Measurements from ENCODE around the gene ACAN. TPM values are rescaled to one million over a fixed set of nuclear protein-coding genes. Genes with fewer than 3 reads are reported as not detected.

Gene ACAN
- polyA plus RNA-seq (2011; rRNA removed): 0.85 and 3.6 TPM in 2 replicates
- polyA minus RNA-seq (2011; rRNA and poly(A)+ RNA removed): 0.71 and 2.5 TPM in 2 replicates

- no peak for DNase-seq (ENCODE audit: low read depth)
- Histone ChIP-seq H3K36me3 (ENCODE audit: control insufficient read depth, insufficient read depth, low read length) (no peaks in the 10 kb centered on the region), H3K4me3 (ENCODE audit: low read depth, low read length) (no peak within 1 kb of the TSS), H3K27me3 (ENCODE audit: control insufficient read depth, insufficient read depth, low read length) (peaks cover 37% of the 10 kb centered on the region)
- CTCF ChIA-PET: no interaction called here
- POLR2A ChIA-PET: no interaction called here
- no peak for TF ChIP-seq CTCF (IDR thresholded peaks at IDR 0.05; ENCODE audit: insufficient read depth, low read depth, low read length)
Observed at GRCh38 chr15:88803241-88803919, at the start of gene ACAN. Gene ACAN (plus strand): TSS chr15:88803436. CDS start chr15:88836207, 32,771 bp downstream.

GRCh38 chr15:88756521-88756920, 46.7 kb upstream of the ACAN start:
- CTCF ChIA-PET: no interaction called here
- H3K27me3 ChIP-seq (ENCODE audit: control insufficient read depth, insufficient read depth, low read length): peaks cover 2% of the 10 kb centered on the region; the same call in 1 of the 2 replicates

GRCh38 chr15:88756921-88757320, 46.3 kb upstream of the ACAN start:
- ChIA-PET POLR2A (no interaction called here), CTCF (interaction anchor here (0.6 kb wide), 1 partner anchor 246 kb away, joined by 4 read pairs; no protein-coding TSS in a partner anchor)

More at GRCh38 chr15:88756521-88756920, 46.7 kb upstream of the ACAN start:
- H3K4me3 ChIP-seq (ENCODE audit: low read depth, low read length): no peak overlapping the region
- no peak for TF ChIP-seq CTCF (IDR thresholded peaks at IDR 0.05; ENCODE audit: insufficient read depth, low read depth, low read length)
- POLR2A ChIA-PET: no interaction called here
- DNase-seq (ENCODE audit: low read depth): no peak
- no peaks in the 10 kb centered on the region for H3K36me3 ChIP-seq (ENCODE audit: control insufficient read depth, insufficient read depth, low read length)

DNA sequence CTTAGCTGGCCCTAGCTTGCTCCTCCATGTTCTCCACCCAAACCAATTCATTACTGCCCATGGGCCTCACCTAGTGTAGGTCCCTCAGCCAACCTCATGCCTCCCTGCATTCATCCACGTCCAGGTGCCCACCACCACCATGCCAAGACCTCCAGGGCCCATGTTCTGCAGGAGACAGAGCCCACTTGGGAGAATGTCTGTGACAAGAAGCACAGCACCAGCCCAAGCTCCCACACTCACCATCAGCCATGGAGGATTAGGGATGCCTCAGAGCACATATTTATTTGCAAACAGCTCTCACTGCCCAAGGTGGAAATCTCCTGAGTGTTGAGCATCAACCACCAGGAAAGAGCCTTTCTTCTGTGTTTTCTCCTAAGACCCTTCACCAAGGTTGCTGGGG, 43.4 kb upstream of the ACAN start:
- no peak for TF ChIP-seq CTCF (IDR thresholded peaks at IDR 0.05; ENCODE audit: insufficient read depth, low read depth, low read length)
- Histone ChIP-seq H3K4me3 (ENCODE audit: low read depth, low read length) (no peak overlapping the region), H3K36me3 (ENCODE audit: control insufficient read depth, insufficient read depth, low read length) (no peaks in the 10 kb centered on the region), H3K27me3 (ENCODE audit: control insufficient read depth, insufficient read depth, low read length) (peaks cover 2% of the 10 kb centered on the region; the same call in 1 of the 2 replicates)
- ChIA-PET CTCF (interaction anchor here (0.7 kb wide), 1 partner anchor 21 kb away, joined by 3 read pairs; no protein-coding TSS in a partner anchor), POLR2A (no interaction called here)
- no peak for DNase-seq (ENCODE audit: low read depth)

More at GRCh38 chr15:88756921-88757320, 46.3 kb upstream of the ACAN start:
- DNase-seq (ENCODE audit: low read depth): no peak
- Histone ChIP-seq H3K4me3 (ENCODE audit: low read depth, low read length) (no peak overlapping the region), H3K27me3 (ENCODE audit: control insufficient read depth, insufficient read depth, low read length) (peaks cover 2% of the 10 kb centered on the region; the same call in 1 of the 2 replicates), H3K36me3 (ENCODE audit: control insufficient read depth, insufficient read depth, low read length) (no peaks in the 10 kb centered on the region)
- no peak for TF ChIP-seq CTCF (IDR thresholded peaks at IDR 0.05; ENCODE audit: insufficient read depth, low read depth, low read length)

DNA sequence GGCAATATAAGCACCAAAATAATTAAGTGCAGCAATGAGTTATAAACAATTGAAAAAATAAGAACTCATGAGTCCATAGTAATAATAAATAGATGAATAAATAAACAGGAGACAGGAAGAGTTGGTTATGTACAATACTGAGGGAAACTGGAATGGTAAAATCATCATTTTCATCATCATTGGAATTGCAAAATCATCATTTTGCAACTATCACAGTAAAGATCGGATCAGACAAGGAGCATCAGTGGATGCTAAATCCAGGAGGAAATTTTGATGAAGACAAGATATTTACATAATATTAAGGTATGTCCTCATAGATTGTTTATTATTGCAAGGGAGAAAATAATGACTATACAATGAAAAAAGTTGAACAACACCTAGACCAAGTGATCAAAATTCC, 38.8 kb upstream of the ACAN start:
- no peak for TF ChIP-seq CTCF (IDR thresholded peaks at IDR 0.05; ENCODE audit: insufficient read depth, low read depth, low read length)
- no peak for DNase-seq (ENCODE audit: low read depth)
- ChIA-PET CTCF (no interaction called here), POLR2A (no interaction called here)
- no peaks in the 10 kb centered on the region for H3K36me3 ChIP-seq (ENCODE audit: control insufficient read depth, insufficient read depth, low read length)
- peaks cover 13% of the 10 kb centered on the region for H3K27me3 ChIP-seq (ENCODE audit: control insufficient read depth, insufficient read depth, low read length)
- H3K4me3 ChIP-seq (ENCODE audit: low read depth, low read length): no peak overlapping the region
